ENCODE data around the gene DOCK1.

The DOCK1 gene

DNA sequence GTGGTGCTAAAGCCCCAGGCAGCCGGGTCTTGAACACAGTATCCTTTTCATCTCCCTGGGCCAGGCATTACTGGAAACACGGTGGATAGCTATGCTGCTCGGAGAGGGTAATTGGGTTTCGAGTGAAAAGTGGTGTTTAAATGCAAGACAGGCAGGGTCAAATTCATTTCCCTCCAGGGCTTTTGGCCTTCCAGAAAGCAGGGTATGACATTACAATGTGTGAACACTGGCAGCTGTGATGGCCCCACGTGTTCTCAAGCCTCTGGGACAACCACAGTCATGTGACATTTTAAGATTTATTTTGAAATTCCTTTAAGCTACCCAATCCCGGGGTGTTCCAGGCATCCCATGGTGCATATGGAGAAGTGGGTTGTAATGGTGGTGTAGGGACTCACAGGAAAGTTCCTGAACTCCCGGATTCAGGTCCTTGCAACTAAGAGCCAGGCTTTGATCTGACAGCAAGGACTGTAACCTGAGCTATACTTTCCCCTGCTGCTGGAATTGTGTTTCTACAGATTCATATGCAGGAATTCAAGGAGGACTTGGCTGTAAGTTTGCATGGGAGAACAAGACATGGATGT, 244.4 kb downstream of the DOCK1 start:
- no peak for DNase-seq

DNA sequence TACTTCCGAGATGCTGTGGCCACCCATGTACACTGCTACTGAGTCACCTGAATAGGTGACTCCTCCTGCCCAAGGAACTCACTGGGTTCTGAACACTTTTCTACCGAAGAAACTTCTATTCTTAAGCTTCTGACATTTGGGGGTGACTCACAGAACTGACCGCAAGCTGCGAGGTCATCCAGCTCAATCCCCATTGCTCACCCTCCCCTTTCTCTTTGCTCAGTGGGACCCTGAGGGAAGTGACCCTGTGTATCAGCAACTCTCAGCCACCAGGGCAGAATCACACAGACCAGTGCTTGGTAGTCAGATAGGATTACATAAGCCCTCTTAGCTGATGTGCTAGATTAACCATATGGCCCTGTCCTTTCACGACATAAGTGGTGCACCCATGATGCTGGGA, 244.9 kb downstream of the DOCK1 start:
- DNase-seq = no peak

DNA sequence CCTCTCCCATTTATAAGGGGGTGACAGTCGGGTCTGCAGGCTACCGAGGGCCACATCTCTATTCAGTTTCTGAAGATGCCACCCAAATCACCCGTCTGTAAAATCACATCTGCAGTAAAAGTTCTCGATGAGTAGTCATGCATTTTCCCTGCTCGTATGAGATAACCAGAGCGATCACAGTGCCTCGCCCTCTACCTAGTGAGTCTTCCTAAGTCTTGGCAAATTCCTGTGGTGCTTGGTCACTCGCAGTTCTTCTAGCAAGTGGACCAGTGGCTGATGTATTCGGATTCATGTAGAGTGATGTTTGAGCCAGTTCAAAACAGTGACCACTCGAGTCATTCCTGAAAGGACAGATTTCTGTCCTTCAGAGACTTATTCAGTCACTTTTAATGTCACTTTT, 246.3 kb downstream of the DOCK1 start:
- DNase-seq = no peak

DNA sequence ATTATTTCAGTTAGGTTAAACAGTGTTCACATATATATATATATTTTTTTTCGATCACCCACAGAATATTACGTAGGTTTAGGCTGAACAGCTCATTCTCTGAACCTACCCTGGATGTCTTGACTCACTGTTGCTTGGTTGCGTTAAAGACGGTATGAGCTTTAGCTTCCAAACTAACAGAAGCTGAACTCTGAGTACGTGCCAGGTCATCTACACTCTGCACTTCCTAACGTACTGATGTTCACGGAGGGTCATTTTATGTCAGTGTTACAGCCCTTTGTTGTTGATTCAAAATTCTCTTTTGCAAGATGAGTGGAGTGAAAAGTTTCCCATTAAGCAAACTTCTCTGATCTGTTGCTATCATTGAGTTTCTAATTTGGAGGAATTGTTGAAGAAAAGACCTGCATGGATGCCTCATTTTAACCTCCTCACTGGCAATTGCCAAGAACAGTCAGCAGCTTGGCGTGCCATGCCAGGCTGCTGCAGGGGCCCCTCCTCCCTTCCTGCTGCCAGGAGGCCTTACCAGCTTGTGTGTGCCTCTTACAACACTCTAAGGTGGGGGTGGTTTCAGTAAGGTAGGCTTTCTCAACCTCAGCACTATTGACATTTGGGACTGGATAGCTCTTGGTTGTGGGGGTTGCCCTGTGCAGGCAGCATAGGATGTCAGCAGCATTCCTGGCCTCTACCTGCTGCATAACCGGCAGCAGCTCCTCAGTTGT, 246.9 kb downstream of the DOCK1 start:
- no peak for DNase-seq

DNA sequence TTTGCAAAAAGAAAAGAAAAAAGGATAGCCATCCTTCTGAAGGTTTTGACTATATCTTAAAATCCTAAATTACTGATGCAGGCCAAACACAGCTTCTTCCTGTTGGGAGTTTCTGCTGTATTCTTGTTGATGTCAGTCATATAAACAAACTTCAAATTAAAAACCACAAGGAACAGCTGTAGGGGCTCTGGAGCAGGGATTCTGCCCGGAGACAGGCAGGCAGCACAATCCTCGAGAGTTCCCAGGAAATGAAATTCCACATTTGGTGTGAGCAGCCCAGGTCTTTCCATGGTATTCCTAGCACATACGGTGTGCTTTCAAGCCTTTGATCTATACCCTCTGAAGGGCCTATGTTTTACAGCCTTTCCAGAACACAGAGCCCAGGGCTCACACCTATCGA, 248.0 kb downstream of the DOCK1 start:
- no peak for DNase-seq

DNA sequence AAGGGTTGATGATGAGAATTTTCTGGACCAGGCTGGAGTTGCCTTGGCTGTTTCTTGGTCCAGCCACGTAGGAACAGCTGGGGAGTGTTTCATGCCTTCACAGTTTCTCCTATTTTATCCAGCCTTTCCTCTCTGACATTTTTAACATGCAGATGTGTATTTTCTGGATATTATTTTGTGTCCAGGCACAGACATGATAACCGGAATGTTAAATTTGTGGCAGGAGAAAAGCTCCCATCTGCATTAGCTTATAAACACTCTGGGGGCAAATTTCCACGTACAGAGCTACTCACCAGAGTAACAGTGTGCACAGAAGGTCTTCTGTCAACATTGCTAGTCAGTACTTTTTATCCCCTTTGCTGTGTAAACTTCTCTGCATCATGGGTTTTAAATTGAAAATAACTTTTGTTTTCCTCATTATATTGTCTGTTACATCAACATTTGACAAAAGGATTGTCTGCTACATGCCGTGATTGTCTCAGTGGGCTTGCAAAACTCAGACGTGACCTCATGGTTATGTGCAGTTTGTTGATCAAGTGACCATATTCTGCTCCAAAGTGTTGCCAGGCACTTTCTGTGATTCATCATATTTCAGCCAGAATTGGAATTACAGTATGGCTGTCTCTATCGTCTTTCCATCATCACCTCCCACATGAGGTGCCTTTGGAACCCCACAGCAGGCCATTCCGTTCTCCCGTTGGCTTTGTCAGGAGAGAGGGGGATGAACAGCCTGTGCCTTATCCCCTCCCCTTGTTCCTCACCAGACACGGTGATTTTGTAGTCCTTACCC, 249.8 kb downstream of the DOCK1 start:
- no peak for DNase-seq

DNA sequence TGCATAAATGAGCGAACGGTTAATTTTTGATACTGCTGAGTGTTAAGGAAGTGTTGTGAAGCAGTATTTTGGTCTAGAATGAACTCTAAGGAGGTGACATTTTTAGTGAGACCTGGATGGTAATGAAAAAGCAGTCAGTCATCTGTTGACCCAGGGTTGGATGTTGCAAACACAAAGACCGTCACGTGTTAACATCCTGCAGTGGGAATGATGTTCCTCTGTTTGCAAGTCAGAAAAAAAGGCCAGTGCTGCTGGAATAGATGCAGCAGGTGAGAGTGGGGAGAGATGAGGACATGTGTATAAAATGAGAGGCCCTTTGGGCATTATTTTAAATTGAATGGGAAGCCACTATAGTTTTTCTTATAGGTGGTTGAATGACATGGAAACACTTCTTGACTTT, 251.9 kb downstream of the DOCK1 start:
- no peak for DNase-seq

DNA sequence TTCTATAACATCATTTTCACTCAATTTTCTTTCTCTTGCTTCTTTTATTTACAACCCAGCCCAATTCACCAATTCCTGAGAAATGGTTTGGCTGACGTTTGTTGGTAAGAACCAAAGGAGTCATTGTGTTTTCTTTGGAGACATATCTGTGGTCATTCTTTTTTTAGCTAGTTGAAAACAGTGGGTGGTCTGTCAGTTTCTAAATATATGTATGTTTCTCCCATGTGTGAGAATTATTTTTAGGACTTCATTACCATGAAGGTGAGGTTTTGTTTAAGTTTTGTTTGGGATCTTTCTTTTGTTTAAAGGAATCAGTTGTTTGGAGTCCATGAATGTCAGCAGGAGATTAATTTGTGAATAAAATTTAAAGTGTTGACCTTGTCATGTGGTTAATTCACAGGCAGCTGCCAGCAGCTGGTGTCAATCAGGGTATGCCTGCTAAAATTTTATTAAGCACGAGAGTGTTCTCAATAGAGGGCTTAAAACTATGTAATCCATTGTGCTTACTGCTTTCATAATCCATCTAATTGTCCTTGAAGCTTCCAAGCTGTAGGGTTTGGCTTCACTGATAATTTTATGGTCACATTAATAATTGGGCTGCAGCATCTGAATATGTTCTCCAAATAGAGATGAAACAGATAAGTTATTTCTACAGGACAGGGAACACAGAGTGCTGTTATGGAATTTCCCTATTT, 252.4 kb downstream of the DOCK1 start:
- no peak for DNase-seq

DNA sequence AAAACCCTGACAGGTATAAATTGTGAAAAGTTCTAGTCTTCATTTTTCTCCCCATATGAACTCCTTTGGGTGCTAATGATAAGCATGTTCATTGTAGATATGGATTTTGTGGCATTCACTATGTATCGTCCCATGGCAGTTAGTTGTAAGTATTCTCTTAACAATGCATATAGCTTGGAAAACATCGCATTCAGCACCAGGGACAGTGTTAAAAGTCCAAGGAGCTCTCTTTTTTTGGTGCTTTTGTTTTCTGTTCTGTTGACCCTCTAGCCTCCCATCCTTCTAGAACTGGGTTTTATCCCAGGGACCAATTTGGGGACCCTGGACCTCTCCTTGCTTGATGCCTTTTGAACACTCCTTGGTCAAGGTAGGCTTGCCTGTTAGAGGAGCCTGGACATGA, 253.4 kb downstream of the DOCK1 start:
- no peak for DNase-seq

DNA sequence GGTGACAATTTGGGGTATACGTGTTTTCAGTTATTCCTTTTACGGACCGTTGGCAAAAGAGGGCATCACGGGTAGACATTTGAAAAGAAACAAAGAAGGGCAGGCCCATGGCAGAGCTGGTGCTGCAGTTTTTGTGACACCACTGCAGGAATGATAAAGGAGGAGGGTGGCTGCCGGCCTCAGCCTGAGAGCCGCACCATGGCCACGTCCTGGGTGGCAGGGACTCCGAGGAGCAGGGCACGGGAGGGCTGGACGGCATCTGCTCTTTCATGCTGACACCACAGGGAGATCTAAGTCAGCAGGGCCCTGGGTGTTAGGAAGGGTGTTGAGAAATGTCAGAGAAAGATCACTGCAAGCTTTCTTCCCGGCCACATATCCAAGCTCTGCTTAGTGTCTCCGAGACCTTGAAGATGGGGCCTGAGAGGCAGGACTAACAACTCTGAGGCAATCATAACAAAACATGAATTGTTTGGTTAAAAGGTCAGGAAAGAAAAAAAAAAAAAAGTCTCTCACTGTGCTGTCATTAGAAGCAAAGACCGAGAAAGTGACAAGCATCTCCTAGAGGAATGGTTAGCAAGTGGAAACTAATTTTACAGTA, 254.5 kb downstream of the DOCK1 start:
- DNase-seq = no peak

DNA sequence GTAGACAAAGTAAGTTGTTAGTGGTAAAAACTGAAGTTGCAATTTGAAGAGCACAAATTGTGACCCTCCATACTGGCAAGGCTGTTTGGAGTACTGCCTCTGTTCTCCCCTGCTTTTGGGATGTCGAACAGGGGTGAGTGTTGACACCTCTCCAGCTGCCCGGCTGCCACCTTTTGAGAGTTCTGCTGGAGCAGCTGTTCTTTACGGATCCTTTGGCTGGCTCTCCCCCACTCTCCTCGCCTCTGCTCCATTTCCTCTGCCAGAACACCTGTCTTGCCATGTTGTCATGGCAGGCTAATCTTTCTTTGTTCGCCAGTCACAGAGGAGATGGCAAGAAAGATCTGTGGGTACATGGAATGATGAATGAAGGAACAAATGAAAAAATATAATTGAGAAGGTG, 256.3 kb downstream of the DOCK1 start:
- DNase-seq = no peak

DNA sequence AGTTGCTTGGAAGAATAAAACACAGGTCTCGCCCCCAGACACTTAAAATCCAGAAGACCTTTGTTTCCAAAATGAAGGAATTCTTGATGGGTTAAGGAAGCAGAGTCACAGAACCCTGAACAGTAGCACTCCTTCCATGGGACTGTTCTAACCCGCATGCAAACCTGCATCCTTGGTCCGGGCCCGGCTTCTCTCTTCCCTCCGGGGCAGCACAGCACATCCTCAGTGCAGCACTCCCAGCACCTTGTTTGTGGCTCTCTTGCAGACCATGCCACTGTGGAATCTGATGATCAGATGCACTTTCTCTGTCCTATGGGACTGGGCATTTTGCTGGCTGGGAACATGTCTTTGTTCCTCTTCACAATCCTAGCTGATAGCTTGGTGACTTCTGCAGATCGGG, 257.6 kb downstream of the DOCK1 start:
- DNase-seq = no peak

DNA sequence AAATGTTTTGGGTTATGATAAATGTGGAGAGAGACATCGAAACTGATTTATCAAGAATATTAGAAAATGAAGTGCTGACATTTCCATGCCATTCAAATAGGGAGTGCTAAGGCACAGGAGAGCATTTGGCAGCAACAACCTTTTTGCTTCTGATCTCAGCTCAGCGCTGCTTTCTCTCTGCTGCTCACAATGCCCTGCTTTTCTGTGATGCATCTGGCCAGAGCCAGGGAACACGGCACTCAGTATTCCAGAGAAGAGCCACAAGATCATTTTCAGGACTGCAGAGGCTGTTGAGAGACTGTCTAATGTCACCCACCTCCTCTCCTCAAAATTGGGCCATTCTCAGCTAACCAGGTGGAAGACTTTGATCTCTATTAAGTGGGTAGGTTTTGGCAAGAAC, 263.0 kb downstream of the DOCK1 start:
- no peak for DNase-seq

DNA sequence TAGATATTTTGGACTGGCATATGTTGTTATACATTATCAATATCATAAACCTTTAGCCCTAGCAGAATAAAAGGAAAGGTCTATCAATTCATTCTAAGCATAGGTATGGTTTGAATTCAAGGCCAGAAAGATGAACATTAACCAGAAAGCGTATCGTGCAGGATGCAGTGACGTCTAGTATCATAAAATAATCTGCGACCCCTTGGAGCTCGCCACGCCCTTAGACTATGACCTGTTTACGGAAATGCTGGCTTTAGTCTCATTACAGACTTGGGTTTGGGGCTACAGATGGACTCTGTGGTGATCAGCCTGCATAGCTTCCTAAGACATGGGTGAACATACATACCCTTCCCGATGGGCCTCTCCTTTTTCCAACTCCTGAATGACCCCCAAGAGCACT, 269.6 kb downstream of the DOCK1 start:
- DNase-seq = no peak

DNA sequence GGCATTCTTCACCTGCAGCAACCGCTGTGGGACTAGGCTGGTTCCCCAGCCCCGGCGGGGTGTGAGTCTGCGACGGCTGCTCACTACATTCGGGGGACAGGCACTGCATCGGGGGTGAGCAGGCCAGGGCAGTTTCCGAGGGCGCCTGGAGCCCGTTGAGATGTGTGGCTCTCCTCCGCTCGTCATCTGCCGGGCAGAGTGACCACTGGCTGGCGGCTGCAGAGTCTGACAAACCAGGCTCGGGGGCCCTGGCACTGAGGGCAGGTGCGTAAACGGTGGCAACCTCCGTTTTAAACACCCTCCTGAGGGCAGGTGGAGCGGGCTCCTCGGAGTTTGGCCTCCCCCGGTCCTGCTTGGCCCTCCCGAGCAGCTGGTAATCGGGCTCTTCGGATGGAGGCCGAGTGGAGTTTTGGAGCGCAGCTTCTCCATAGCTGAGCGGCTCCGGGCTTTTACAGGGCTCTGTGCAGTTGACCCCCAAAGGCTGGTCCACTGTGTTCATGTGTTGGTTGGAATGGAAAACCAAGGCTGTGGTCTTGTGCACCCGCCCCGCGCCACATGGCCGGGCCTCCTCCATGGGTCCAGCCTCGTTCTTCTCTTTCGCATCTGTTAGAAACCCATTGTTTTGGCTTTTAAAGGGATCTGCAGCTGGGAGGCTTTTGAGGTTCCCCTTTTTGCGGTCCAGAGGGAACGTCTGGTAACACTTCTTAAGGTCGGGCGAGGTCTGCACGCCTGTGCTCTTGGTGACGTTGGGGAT, 270.3 kb downstream of the DOCK1 start:
- no peak for DNase-seq

DNA sequence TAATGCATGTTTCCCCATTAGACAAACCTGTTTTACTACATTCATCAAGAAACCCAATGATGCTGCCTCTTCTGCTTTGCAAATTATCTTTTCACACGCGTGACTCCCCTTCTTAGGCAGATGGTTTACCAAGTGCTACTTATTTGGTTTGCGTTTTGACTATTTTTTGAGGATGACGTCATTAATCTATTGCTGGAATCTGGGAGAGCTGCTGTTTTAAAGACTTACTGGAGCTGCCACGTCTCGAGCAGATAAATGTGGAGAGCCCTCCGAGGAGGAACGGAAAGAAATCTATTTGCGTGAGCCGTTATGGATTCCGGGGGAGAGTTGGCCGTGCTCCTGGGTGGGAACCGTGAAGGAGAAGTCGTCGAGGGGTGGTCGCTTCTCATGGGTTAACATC, 271.4 kb downstream of the DOCK1 start:
- DNase-seq = no peak

DNA sequence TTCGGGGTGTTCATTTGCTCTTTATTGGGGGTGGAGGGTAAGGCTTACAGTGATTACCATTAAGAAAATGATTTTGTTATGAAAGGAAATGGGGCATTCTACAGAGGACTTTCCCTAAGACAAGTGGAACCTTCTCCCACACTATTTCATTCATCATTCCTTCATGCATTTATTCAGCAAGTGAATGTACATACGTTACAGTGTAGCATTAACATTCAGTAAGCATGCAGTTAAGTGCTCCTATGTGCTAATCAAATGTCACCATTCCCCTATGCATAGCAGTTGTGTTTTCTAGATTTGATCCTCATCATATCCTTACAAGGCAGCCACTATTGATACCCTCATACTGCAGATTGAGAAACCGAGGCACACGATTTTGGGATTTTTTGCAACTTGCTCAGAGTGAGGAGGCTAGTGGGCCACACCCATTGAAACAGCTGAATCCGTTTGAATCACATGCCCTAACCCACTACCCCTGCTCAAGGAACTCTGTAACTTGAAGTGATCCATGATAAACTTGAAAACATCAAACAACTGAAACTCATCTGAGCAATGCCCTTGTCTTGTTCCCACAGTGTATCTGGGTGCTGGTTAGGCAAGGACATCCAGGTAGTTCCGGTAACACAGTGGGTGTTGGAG, 274.5 kb downstream of the DOCK1 start:
- DNase-seq = no peak

DNA sequence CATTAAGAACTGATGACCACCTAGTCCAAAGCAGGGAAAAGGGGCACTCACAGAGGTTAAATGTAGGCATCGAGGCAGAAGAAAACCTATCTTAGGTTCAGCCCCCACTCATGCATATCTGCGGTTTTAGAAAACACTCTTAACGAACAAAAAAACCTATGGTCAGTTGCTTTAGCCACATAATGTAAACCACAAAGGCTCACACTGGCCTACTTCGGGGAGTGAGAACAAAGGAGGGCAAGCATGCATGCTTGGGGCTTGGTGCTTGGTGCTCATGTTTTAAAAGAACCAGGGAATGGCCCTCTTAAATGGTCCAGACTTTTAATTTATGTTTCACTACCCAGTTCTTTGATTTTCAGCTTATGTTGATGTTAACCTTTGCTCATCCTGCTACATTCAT, 276.9 kb downstream of the DOCK1 start:
- no peak for DNase-seq

DNA sequence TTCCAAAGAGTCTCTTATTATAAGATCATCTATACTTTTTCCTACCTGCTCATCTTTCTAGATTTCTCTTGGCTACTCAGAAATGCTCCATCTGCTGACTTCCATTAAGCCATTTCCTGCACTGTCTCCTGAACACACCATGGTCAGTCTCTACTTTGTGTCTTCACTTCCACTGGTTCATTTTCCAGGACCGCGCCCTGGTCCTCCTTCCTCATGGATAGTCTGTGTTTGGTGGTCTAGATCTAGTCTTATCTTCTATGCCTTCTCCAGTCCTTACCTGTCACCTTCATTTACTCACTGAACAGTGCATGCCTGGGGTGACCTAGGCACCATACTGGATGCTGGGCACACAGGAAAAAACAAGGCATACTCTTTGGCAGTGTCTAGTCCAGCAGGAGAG, 279.4 kb downstream of the DOCK1 start:
- no peak for DNase-seq

DNA sequence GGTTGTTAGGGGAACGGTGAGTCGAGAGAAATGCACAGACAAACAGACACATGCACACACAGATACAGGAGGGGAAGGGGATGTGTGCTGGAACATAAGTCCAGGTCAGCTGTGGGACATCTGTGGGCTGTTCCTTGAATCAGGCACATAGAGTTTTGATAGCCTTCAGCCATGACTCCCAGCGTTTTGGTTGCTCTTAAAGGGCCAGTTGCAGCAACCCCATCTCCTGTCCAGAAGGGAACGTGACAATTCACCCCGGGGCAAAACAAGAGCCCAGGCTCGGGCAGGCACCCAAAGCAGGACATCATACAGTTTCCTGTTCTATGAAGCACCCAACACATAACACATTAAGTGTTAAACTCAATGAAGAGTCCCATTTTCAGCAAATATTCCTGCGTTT, 281.6 kb downstream of the DOCK1 start:
- DNase-seq = no peak

DNA sequence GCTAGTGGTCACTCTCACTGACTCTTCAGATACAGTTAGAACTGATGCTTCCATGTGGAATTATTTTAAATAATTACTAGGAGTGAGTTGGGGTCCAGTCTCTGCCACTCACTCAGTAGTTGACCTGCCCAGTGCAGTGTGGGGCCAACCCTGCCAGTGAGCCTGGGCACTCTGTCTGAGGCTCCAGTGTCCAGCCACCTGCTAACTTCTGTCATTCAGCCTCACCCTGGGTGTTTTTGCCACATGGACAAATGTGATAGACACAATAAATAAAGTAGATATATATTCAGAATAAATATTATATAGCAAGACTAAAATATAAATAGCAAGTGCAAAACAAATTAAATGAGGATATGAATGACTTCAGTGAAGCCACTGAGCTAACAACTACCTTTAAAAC, 284.0 kb downstream of the DOCK1 start:
- no peak for DNase-seq

DNA sequence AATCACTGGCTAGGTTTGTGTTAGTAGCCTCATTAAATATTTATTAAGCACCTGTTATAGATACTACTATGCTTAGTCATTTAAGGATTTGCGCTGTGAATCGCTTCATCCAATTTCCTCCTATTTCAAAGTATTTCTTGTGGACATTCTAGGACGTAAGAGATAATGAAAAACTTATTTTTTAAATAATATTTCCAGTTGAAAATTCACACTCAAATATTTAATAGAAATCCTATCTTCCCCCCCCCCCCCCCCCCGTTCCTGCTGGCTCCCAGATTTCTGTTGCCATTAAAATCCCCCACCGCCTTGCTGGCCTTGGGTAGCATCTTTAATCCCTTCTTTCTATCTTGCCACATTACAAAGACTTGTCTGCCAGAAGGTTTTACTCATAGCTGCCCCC, 285.2 kb downstream of the DOCK1 start:
- no peak for DNase-seq

All from NCI-H1436 (cell line).